ENCODE data around the gene PIK3C3. TPM values are rescaled to one million over a fixed set of nuclear protein-coding genes. Genes with fewer than 3 reads are reported as not detected.

The PIK3C3 gene
- total RNA-seq, 2 experiments from 2014 or later = 52.6 to 62.1 TPM

- Mint-ChIP-seq H3K4me3 (no peak overlapping the region), H3K27ac (no peak overlapping the region), H3K4me1 (ENCODE audit: low read depth) (peaks cover 11% of the 10 kb centered on the region), H3K36me3 (ENCODE audit: low read depth) (peaks cover 38% of the 10 kb centered on the region), H3K27me3 (no peaks in the 10 kb centered on the region), H3K9me3 (no peaks in the 10 kb centered on the region)
- CTCF ChIA-PET = no interaction called here
- POLR2A ChIA-PET = no interaction called here
- intact Hi-C loops (cut with micrococcal nuclease) = no loop called here
- DNase-seq (no peak), ATAC-seq (no peak)
- TF ChIP-seq, protein P1, sequence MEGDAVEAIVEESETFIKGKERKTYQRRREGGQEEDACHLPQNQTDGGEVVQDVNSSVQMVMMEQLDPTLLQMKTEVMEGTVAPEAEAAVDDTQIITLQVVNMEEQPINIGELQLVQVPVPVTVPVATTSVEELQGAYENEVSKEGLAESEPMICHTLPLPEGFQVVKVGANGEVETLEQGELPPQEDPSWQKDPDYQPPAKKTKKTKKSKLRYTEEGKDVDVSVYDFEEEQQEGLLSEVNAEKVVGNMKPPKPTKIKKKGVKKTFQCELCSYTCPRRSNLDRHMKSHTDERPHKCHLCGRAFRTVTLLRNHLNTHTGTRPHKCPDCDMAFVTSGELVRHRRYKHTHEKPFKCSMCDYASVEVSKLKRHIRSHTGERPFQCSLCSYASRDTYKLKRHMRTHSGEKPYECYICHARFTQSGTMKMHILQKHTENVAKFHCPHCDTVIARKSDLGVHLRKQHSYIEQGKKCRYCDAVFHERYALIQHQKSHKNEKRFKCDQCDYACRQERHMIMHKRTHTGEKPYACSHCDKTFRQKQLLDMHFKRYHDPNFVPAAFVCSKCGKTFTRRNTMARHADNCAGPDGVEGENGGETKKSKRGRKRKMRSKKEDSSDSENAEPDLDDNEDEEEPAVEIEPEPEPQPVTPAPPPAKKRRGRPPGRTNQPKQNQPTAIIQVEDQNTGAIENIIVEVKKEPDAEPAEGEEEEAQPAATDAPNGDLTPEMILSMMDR (IDR thresholded peaks at IDR 0.05) = no peak
Measured at GRCh38 chr18:41993151-41993550, 38.1 kb downstream of the PIK3C3 start.

DNA sequence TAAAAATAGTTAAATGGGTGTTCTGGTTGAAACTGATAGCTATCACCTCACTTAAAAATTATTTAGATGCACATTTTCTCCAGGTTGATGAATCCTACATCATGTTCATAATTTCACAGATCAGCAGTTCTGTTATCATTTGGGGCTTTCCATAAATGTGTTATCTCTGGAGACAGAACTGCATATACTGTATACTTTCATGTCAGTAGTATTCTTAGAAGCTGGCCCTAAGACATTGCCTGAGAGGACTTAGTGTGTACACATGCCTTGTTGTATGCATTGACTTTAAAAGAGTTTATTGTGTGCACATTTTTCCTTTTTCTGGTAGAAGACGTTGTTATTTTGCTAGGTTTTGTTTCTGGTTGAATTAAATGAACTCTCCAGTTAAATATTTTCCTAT is 41.0 kb downstream of the PIK3C3 start:
- CTCF ChIA-PET = interaction anchor here (1.1 to 1.6 kb wide), 2 partner anchors 12 to 32 kb away, joined by 4 to 8 read pairs; no protein-coding TSS in a partner anchor

GRCh38 chr18:41999751-42000150 is 44.7 kb downstream of the PIK3C3 start:
- TF ChIP-seq, protein P1 (IDR thresholded peaks at IDR 0.05) = no peak
- Mint-ChIP-seq H3K4me1 (ENCODE audit: low read depth) (no peaks in the 10 kb centered on the region), H3K27ac (no peak overlapping the region), H3K27me3 (no peaks in the 10 kb centered on the region), H3K4me3 (no peak overlapping the region), H3K36me3 (ENCODE audit: low read depth) (peaks cover 55% of the 10 kb centered on the region), H3K9me3 (no peaks in the 10 kb centered on the region)
- intact Hi-C loops (cut with micrococcal nuclease) = no loop called here
- no peak for DNase-seq
- CTCF ChIA-PET = no interaction called here
- ATAC-seq = no peak
- POLR2A ChIA-PET = no interaction called here

More for the DNA sequence above, 41.0 kb downstream of the PIK3C3 start:
- H3K36me3 Mint-ChIP-seq (ENCODE audit: low read depth) = peaks cover 43% of the 10 kb centered on the region
- no peaks in the 10 kb centered on the region for H3K9me3 Mint-ChIP-seq
- intact Hi-C loops (cut with micrococcal nuclease) = no loop called here
- ATAC-seq (no peak), DNase-seq (no peak)
- TF ChIP-seq, protein P1 (IDR thresholded peaks at IDR 0.05) = no peak
- POLR2A ChIA-PET = no interaction called here
- H3K27me3 Mint-ChIP-seq = no peaks in the 10 kb centered on the region
- H3K4me1 Mint-ChIP-seq (ENCODE audit: low read depth) = peaks cover 11% of the 10 kb centered on the region
- no peak overlapping the region for H3K4me3 Mint-ChIP-seq
- no peak overlapping the region for H3K27ac Mint-ChIP-seq

- peaks cover 3% of the 10 kb centered on the region for H3K4me1 Mint-ChIP-seq (ENCODE audit: low read depth)
- H3K36me3 Mint-ChIP-seq (ENCODE audit: low read depth) = peaks cover 60% of the 10 kb centered on the region
- POLR2A ChIA-PET = no interaction called here
- no peak overlapping the region for H3K4me3 Mint-ChIP-seq
- H3K27me3 Mint-ChIP-seq = no peaks in the 10 kb centered on the region
- CTCF ChIA-PET = no interaction called here
- intact Hi-C loops (cut with micrococcal nuclease) = no loop called here
- H3K9me3 Mint-ChIP-seq = no peaks in the 10 kb centered on the region
- TF ChIP-seq, protein P1 (IDR thresholded peaks at IDR 0.05) = no peak
- H3K27ac Mint-ChIP-seq = no peak overlapping the region
- no peak for ATAC-seq
- no peak for DNase-seq
Measured at GRCh38 chr18:42001801-42002200, 46.8 kb downstream of the PIK3C3 start.

GRCh38 chr18:42004653-42005052 is 49.6 kb downstream of the PIK3C3 start:
- CTCF ChIA-PET = interaction anchor here (1.5 kb wide), 1 partner anchor 24 kb away, joined by 4 read pairs; no protein-coding TSS in a partner anchor
- peaks cover 54% of the 10 kb centered on the region for H3K36me3 Mint-ChIP-seq (ENCODE audit: low read depth)
- H3K27me3 Mint-ChIP-seq = no peaks in the 10 kb centered on the region
- intact Hi-C loops (cut with micrococcal nuclease) = no loop called here
- H3K27ac Mint-ChIP-seq = no peak overlapping the region
- no peak for DNase-seq
- no peaks in the 10 kb centered on the region for H3K9me3 Mint-ChIP-seq
- no peak overlapping the region for H3K4me3 Mint-ChIP-seq
- peaks cover 3% of the 10 kb centered on the region for H3K4me1 Mint-ChIP-seq (ENCODE audit: low read depth)
- POLR2A ChIA-PET = no interaction called here
- TF ChIP-seq, protein P1 (IDR thresholded peaks at IDR 0.05) = no peak
- no peak for ATAC-seq

Measured in activated CD8-positive, alpha-beta T cell treated with anti-CD3 and anti-CD28 coated beads for 36 hours (primary cell).